Measurements from ENCODE around the gene LAMA3. TPM values are rescaled to one million over a fixed set of nuclear protein-coding genes. Genes with fewer than 3 reads are reported as not detected.

Gene LAMA3
- polyA plus RNA-seq, 1 of the 3 experiments (the other 2 are of a cell fraction), result 3.5 TPM

- no peak overlapping the region for H3K4me3 ChIP-seq (ENCODE audit: low read depth in 2 of 2, low read length in 1 of 2)
- WGBS (ENCODE audit: low lambda C conversion rate), result 50% methylated on average over 2 of the region's 2 CpGs
These were observed 220.8 kb downstream of the LAMA3 start for GRCh38 chr18:23910032-23910431.

More at GRCh38 chr18:23910032-23910431, 220.8 kb downstream of the LAMA3 start:
- Histone ChIP-seq H3K27ac (ENCODE audit: low read depth in 2 of 2, low read length in 1 of 2) (no peak overlapping the region), H2AFZ (ENCODE audit: low read depth) (no peak overlapping the region), H3K79me2 (ENCODE audit: insufficient read depth) (no peaks in the 10 kb centered on the region), H3K27me3 (ENCODE audit: insufficient read depth) (no peaks in the 10 kb centered on the region), H3F3A (replicated peaks; ENCODE audit: insufficient read depth) (peaks cover 2% of the 10 kb centered on the region), H3K9me3 (no peaks in the 10 kb centered on the region), H3K4me2 (no peak overlapping the region), H4K20me1 (ENCODE audit: insufficient read depth) (no peaks in the 10 kb centered on the region), H3K4me1 (ENCODE audit: control insufficient read depth in 1 of 2, insufficient read depth in 2 of 2, low read depth in 1 of 2, low read length in 1 of 2) (0 out of 4 replicates have a peak, but pooled peaks cover 0 to 2% of the 10 kb centered on the region in 2 experiments), H3K36me3 (replicated peaks in 1 of 2; ENCODE audit: control insufficient read depth in 1 of 2, insufficient read depth in 2 of 2, low read length in 1 of 2) (no peaks in the 10 kb centered on the region), H3K9me2 (no peaks in the 10 kb centered on the region), H3K9ac (no peak overlapping the region)
- no peak for TF ChIP-seq ELF1 (IDR thresholded peaks at IDR 0.05)
- TF ChIP-seq MXI1 (IDR thresholded peaks at IDR 0.05; ENCODE audit: low read depth, low read length), result no peak
- no peak for TF ChIP-seq YY1 (IDR thresholded peaks at IDR 0.05; ENCODE audit: low read depth)
- TF ChIP-seq CTCF (IDR thresholded peaks at IDR 0.05), result no peak
- TF ChIP-seq SMC3 (IDR thresholded peaks at IDR 0.05; ENCODE audit: low read depth, low read length), result no peak
- TF ChIP-seq FOXJ3 (CRISPR knock-in tag; IDR thresholded peaks at IDR 0.05), result no peak
- no peak for TF ChIP-seq GATA2 (CRISPR knock-in tag; IDR thresholded peaks at IDR 0.05)
- TF ChIP-seq RAD21 (IDR thresholded peaks at IDR 0.05; ENCODE audit: low read length), result no peak
- no peak for TF ChIP-seq PBX3 (IDR thresholded peaks at IDR 0.05)
- TF ChIP-seq SIN3A (IDR thresholded peaks at IDR 0.05; ENCODE audit: borderline replicate concordance, low read depth, low read length), result no peak
- no peak for TF ChIP-seq RXRA (IDR thresholded peaks at IDR 0.05; ENCODE audit: borderline replicate concordance, low read depth)
- TF ChIP-seq NFIC (IDR thresholded peaks at IDR 0.05; ENCODE audit: borderline replicate concordance), result no peak
- no peak for TF ChIP-seq MEF2A (IDR thresholded peaks at IDR 0.05; ENCODE audit: borderline replicate concordance, low read depth)
- no peak for TF ChIP-seq TEAD4 (IDR thresholded peaks at IDR 0.05; ENCODE audit: borderline replicate concordance, insufficient read depth)
- TF ChIP-seq RFX5 (IDR thresholded peaks at IDR 0.05; ENCODE audit: low read length), result no peak
- TF ChIP-seq REST (IDR thresholded peaks at IDR 0.05; ENCODE audit: low read depth, low read length), result no peak
- no peak for TF ChIP-seq EP300 (IDR thresholded peaks at IDR 0.05; ENCODE audit: borderline replicate concordance in 1 of 2, low read depth in 1 of 2, low read length in 1 of 2)
- TF ChIP-seq FOXM1 (IDR thresholded peaks at IDR 0.05; ENCODE audit: low read depth), result no peak
- no peak for TF ChIP-seq USF1 (IDR thresholded peaks at IDR 0.05; ENCODE audit: borderline replicate concordance, low read depth)
- TF ChIP-seq JUND (IDR thresholded peaks at IDR 0.05), result no peak
- CTCF ChIA-PET, result interaction anchor here (1.6 kb wide), 1 partner anchor 9 kb away, joined by 13 read pairs; no protein-coding TSS in a partner anchor
- no peak for DNase-seq
- POLR2A ChIA-PET, result no interaction called here

All from SK-N-SH (cell line).